HepG2 (cell line): ENCODE results near the gene TM9SF4. TPM values are rescaled to one million over a fixed set of nuclear protein-coding genes. Genes with fewer than 3 reads are reported as not detected.
A peak's percentile ranks its signal among the peaks of the same experiment; 100 is the strongest.

Experiments used
- ARHGAP35 ChIP-seq: sonication (generic); formaldehyde crosslinking; IDR thresholded peaks from 2 replicates; pipeline ENCODE4 v1.9.0; 2022; ENCODE audit warnings: mild to moderate bottlenecking, inconsistent platforms, moderate library complexity, missing genetic modification reagents, borderline replicate concordance
- BRD4 ChIP-seq: sonication (generic); formaldehyde crosslinking; IDR thresholded peaks from 2 replicates; pipeline ENCODE4 v1.4.0; 2020; ENCODE audit warnings: missing genetic modification reagents
- FOXM1 ChIP-seq: sonication (generic); formaldehyde crosslinking; IDR thresholded peaks from 2 replicates; pipeline ENCODE4 v1.5.0; 2020; ENCODE audit warnings: missing genetic modification reagents
- MAFG ChIP-seq: sonication (generic); formaldehyde crosslinking; IDR thresholded peaks from 2 replicates; pipeline ENCODE4 v1.5.1; 2020; ENCODE audit warnings: mild to moderate bottlenecking, missing genetic modification reagents
- MAZ ChIP-seq, 2 experiments: sonication (generic) in 1 of 2; formaldehyde crosslinking in 1 of 2; IDR thresholded peaks; 2 replicates each; pipeline versions ENCODE4 v1.5.0 to v1.6.1; 2012 to 2020; ENCODE audit warnings: low read depth in 2 of 2, mild to moderate bottlenecking in 2 of 2, borderline replicate concordance in 1 of 2, improper control_type of control experiment in 1 of 2, low read length in 1 of 2, missing genetic modification reagents in 1 of 2, moderate library complexity in 1 of 2
- NCOA2 ChIP-seq: sonication (generic); formaldehyde crosslinking; IDR thresholded peaks from 2 replicates; pipeline ENCODE4 v1.8.0; 2022; ENCODE audit warnings: inconsistent platforms
- NFE2L1 ChIP-seq: sonication (generic); formaldehyde crosslinking; IDR thresholded peaks from 2 replicates; pipeline ENCODE4 v1.4.0; 2020; ENCODE audit warnings: missing genetic modification reagents, mild to moderate bottlenecking, borderline replicate concordance
- NR2F1 ChIP-seq, 2 experiments: fragments of 450-650 bp in 1 of 2; formaldehyde crosslinking in 1 of 2; IDR thresholded peaks; 2 replicates each; pipeline versions ENCODE4 v1.5.0 to v1.6.1; 2016 to 2020; ENCODE audit warnings: mild to moderate bottlenecking in 1 of 2, missing compliant biosample characterization in 1 of 2, missing genetic modification reagents in 1 of 2, moderate library complexity in 1 of 2
- POLR2AphosphoS2 ChIP-seq: IDR thresholded peaks from 2 replicates; pipeline ENCODE4 v1.6.1; 2011; ENCODE audit warnings: low read depth, low read length, improper control_type of control experiment
- RARA ChIP-seq: IDR thresholded peaks from 2 replicates; pipeline ENCODE4 v1.6.1; 2016; ENCODE audit warnings: missing genetic modification reagents, missing compliant biosample characterization
- REST ChIP-seq, 2 experiments: IDR thresholded peaks; 2 replicates each; pipeline ENCODE4 v1.6.1; 2011 to 2012; ENCODE audit warnings: low read length in 2 of 2, borderline replicate concordance in 1 of 2, low read depth in 1 of 2, mild to moderate bottlenecking in 1 of 2, moderate library complexity in 1 of 2
- RXRB ChIP-seq: IDR thresholded peaks from 2 replicates; pipeline ENCODE4 v1.6.1; 2016; ENCODE audit warnings: borderline replicate concordance, missing genetic modification reagents, missing compliant biosample characterization
- TGIF2 ChIP-seq: IDR thresholded peaks from 2 replicates; pipeline ENCODE4 v1.6.1; 2016; ENCODE audit warnings: control low read depth, missing compliant biosample characterization
- ZNF12 ChIP-seq: sonication (generic); formaldehyde crosslinking; IDR thresholded peaks from 2 replicates; pipeline ENCODE4 v1.5.0; 2020; ENCODE audit warnings: missing genetic modification reagents
- ZNF510 ChIP-seq: sonication (generic); formaldehyde crosslinking; IDR thresholded peaks from 2 replicates; pipeline ENCODE4 v1.4.0; 2020; ENCODE audit warnings: low read depth, mild to moderate bottlenecking, missing genetic modification reagents
- ZNF556 ChIP-seq: sonication (generic); formaldehyde crosslinking; IDR thresholded peaks from 2 replicates; pipeline ENCODE4 v1.4.0; 2020; ENCODE audit warnings: mild to moderate bottlenecking, missing genetic modification reagents, borderline replicate concordance
- ZNF557 ChIP-seq: sonication (generic); formaldehyde crosslinking; IDR thresholded peaks from 2 replicates; pipeline ENCODE4 v1.4.0; 2020; ENCODE audit warnings: missing genetic modification reagents
- ZNF574 ChIP-seq: sonication (generic); formaldehyde crosslinking; IDR thresholded peaks from 2 replicates; pipeline ENCODE4 v1.4.0; 2020; ENCODE audit warnings: missing genetic modification reagents
- ZNF580 ChIP-seq: IDR thresholded peaks from 2 replicates; pipeline ENCODE4 v1.6.1; 2016; ENCODE audit warnings: low read depth, borderline replicate concordance
- ZNF777 ChIP-seq: sonication (generic); formaldehyde crosslinking; IDR thresholded peaks from 2 replicates; pipeline ENCODE4 v1.4.0; 2020; ENCODE audit warnings: missing genetic modification reagents
- ZNF790 ChIP-seq: sonication (generic); formaldehyde crosslinking; IDR thresholded peaks from 2 replicates; pipeline ENCODE4 v1.8.0; 2022; ENCODE audit warnings: missing genetic modification reagents, mild to moderate bottlenecking, borderline replicate concordance
- polyA plus RNA-seq, 8 experiments: library from polyadenylated mRNA; depleted of rRNA in 3 of 8; stranded (reverse) in 7 of 8; unstranded in 1 of 8; fragments of >200 nt; fragmentation: Illumina TruSeq in 4 of 8; extraction: Trizol in 4 of 8; gene quantifications; 2 replicates each; pipeline versions ENCODE4 v1.2.1 to v1.2.3, GENCODE V29; 2011 to 2016; ENCODE audit warnings: low read depth in 4 of 8, missing spikeins in 1 of 8, mixed read lengths in 1 of 8; ENCODE audit not compliant: insufficient read depth in 1 of 8
- total RNA-seq, 5 experiments: library from RNA; depleted of rRNA; stranded (reverse); fragments of >200 nt; fragmentation: Illumina TruSeq; extraction: Trizol; gene quantifications; 2 replicates each; pipeline ENCODE4 v1.2.3, GENCODE V29; 2016; ENCODE audit warnings: low read depth in 1 of 5

TM9SF4 gene
- total and polyA plus RNA-seq, 2 of the 13 experiments (the other 11 are each of a cell fraction or from before 2014, with no cell fraction given), result 53.5 to 171 TPM

GRCh38 chr20:32152421-32153155 is 43.1 kb downstream of the TM9SF4 start (continued):
- TF ChIP-seq MAZ (IDR thresholded peaks at IDR 0.05; ENCODE audit: borderline replicate concordance, low read depth, low read length), result no peak
- TF ChIP-seq MAZ (CRISPR knock-in tag; IDR thresholded peaks at IDR 0.05; ENCODE audit: low read depth), result no peak
- TF ChIP-seq ZNF556, result no peak; the same call in 1 of the 2 replicates
- no peak for TF ChIP-seq FOXM1
- no peak for TF ChIP-seq ZNF510
- TF ChIP-seq ZNF580 (CRISPR knock-in tag), result no peak
- peak; percentile 45; the same call in 1 of the 2 replicates for TF ChIP-seq RXRB (CRISPR knock-in tag)
- no peak for TF ChIP-seq REST (IDR thresholded peaks at IDR 0.05; ENCODE audit: borderline replicate concordance in 1 of 2, low read depth in 1 of 2, low read length in 2 of 2)
- no peak for TF ChIP-seq MAFG (CRISPR knock-in tag)
- TF ChIP-seq BRD4, result no peak
- TF ChIP-seq ZNF557 (CRISPR knock-in tag), result no peak
- no peak for TF ChIP-seq ZNF777
- TF ChIP-seq POLR2AphosphoS2, result no peak
- 0 out of 2 replicates have a peak, but pooled peaks have one; percentile 14 for TF ChIP-seq ZNF574 (CRISPR knock-in tag)
- 0 out of 2 replicates have a peak, but pooled peaks have one; percentile 9 for TF ChIP-seq NCOA2 (CRISPR knock-in tag)
- TF ChIP-seq ZNF790 (CRISPR knock-in tag), result no peak
- peak in 1 of 2 experiments; percentile 44; a peak in 1 of 4 replicates for TF ChIP-seq NR2F1 (CRISPR knock-in tag; IDR thresholded peaks at IDR 0.05)
- peak; percentile 38 for TF ChIP-seq RARA
- TF ChIP-seq ARHGAP35, result no peak
- TF ChIP-seq TGIF2 (CRISPR knock-in tag), result no peak
- no peak for TF ChIP-seq ZNF12 (CRISPR knock-in tag)
- TF ChIP-seq NFE2L1 (CRISPR knock-in tag), result no peak
